Fibroblast of villous mesenchyme (primary cell): ENCODE data around the gene DNAJC16. TPM values are rescaled to one million over a fixed set of nuclear protein-coding genes. Genes with fewer than 3 reads are reported as not detected.

Source experiments
- DNase-seq: peaks from one replicate; pipeline ENCODE4 v3.0.0-alpha.2; 2010; ENCODE audit warnings: low read depth
- H3K4me3 ChIP-seq: 2 replicates; pipeline ENCODE4 v1.5.1; 2011; ENCODE audit warnings: low read depth, mild to moderate bottlenecking, low read length
- total RNA-seq: library from RNA; depleted of rRNA; stranded (reverse); fragments of >200 nt; gene quantifications from 2 replicates; pipeline ENCODE4 v1.2.3, GENCODE V29; 2012
- TF ChIP-seq, protein P1 (sequence below): IDR thresholded peaks from 2 replicates; pipeline ENCODE4 v1.5.1; 2012; ENCODE audit warnings: low read depth, mild to moderate bottlenecking, low read length; ENCODE audit not compliant: insufficient read depth

Gene DNAJC16
- total RNA-seq, 1 donor, result 27.2 TPM

GRCh38 chr1:15543251-15543588 lies 16.6 kb downstream of the DNAJC16 start:
- TF ChIP-seq, protein P1, sequence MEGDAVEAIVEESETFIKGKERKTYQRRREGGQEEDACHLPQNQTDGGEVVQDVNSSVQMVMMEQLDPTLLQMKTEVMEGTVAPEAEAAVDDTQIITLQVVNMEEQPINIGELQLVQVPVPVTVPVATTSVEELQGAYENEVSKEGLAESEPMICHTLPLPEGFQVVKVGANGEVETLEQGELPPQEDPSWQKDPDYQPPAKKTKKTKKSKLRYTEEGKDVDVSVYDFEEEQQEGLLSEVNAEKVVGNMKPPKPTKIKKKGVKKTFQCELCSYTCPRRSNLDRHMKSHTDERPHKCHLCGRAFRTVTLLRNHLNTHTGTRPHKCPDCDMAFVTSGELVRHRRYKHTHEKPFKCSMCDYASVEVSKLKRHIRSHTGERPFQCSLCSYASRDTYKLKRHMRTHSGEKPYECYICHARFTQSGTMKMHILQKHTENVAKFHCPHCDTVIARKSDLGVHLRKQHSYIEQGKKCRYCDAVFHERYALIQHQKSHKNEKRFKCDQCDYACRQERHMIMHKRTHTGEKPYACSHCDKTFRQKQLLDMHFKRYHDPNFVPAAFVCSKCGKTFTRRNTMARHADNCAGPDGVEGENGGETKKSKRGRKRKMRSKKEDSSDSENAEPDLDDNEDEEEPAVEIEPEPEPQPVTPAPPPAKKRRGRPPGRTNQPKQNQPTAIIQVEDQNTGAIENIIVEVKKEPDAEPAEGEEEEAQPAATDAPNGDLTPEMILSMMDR, result no peak
- DNase-seq, result no peak
- no peak overlapping the region for H3K4me3 ChIP-seq

DNA sequence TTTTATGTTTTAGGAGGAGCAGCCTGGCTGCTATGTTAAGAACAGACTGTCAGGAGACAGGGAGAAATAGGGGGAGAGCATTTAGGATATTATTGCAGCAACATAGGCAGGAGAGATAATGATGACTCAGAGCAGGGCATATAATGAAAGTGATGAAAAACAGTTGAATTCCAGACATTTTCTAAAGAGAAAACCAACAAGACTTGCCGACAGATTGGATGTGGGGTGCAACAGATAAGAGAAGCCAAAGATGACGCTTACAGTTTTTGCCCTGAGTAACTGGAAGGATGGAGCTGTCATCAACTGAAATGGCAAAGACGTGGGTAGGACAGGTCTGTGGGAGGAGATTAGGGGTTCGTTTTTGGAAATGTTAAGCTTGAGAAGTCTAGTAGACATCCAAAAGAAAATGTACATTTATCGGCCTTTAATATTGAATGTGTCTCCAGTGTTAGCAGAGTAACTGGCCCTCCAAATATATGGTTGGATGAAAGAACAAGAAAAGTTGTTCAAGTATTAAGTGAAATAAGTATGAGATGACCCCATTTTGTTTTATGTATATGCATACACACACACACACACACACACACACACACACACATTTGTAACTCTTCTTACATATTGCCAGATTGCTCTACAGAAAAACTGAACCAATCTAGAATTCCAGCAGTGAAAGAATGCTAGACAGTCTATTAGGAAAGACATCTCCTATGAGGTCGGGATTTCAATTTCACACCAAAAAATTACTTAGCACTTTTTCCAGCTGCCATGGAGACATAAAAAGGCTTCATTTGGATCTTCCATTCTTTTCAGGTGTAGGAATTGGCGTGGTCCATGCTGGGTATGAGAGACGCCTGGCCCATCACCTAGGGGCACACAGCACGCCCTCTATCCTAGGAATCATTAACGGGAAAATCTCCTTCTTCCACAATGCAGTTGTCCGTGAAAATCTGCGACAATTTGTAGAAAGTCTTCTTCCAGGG lies 17.2 kb downstream of the DNAJC16 start:
- peak; percentile 91 for DNase-seq
- TF ChIP-seq, protein P1, result no peak
- H3K4me3 ChIP-seq, result no peak overlapping the region

GRCh38 chr1:15546641-15547040 lies 20.0 kb downstream of the DNAJC16 start:
- no peak overlapping the region for H3K4me3 ChIP-seq
- TF ChIP-seq, protein P1, result no peak
- DNase-seq, result no peak

DNA sequence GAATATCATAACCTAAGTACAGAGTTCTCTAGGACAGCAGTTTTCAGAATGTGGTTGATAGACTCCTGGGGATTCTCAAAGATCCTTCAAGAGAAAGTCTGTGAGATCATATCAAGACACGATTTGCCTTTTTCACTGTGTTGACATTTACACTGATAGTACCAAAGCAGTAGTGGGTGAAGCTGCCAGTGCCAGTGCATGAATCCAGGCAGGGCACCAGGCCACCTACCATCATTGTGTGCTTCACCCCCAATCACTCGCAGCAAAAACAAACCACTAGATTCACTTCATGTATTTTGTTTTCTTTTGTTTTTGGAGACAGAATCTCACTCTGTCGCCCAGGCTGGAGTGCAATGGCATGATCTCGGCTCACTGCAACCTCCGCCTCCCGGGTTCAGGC lies 23.9 kb downstream of the DNAJC16 start:
- no peak overlapping the region for H3K4me3 ChIP-seq
- TF ChIP-seq, protein P1, result no peak
- no peak for DNase-seq

- no peak for DNase-seq
- TF ChIP-seq, protein P1, result no peak
Measured at GRCh38 chr1:15557008-15557407, 30.4 kb downstream of the DNAJC16 start.

DNA sequence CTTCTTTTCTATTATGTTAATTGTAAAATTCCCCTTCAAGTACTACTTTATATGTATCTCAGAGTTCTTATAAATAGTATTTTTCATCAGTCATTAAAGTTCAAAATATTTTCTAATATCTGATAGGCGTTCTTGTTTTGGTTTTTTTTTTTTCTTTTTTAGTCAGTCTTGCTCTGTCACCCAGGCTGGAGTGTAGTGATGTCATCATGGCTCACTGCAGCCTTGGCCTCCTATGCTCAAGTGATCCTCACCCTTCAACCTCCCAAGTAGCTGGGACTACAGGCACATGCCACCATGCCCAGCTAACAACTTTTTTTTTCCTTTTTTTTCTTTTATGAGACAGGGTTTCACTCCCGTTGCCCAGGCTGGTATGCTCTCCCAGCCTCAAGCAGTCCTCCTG lies 30.9 kb downstream of the DNAJC16 start:
- no peak for DNase-seq
- TF ChIP-seq, protein P1, result no peak
- H3K4me3 ChIP-seq, result no peak overlapping the region

More at GRCh38 chr1:15557008-15557407, 30.4 kb downstream of the DNAJC16 start:
- H3K4me3 ChIP-seq, result no peak overlapping the region
